ENCODE results near the gene FBN1. TPM values are rescaled to one million over a fixed set of nuclear protein-coding genes. Genes with fewer than 3 reads are reported as not detected.

Gene FBN1
- total RNA-seq, 1 donor from 2014 or later, result 0.80 TPM

- H3K4me1 Mint-ChIP-seq (ENCODE audit: low read depth), result no peaks in the 10 kb centered on the region
- intact Hi-C loops (cut with micrococcal nuclease), result no loop called here
- H3K27me3 Mint-ChIP-seq (ENCODE audit: low read depth), result peaks cover 3% of the 10 kb centered on the region
- no peak for DNase-seq (ENCODE audit: low spot score)
- H3K9me3 Mint-ChIP-seq, result no peaks in the 10 kb centered on the region
- H3K36me3 Mint-ChIP-seq (ENCODE audit: low read depth), result no peaks in the 10 kb centered on the region
- H3K27ac Mint-ChIP-seq, result no peak overlapping the region
- no peak overlapping the region for H3K4me3 Mint-ChIP-seq (ENCODE audit: low read depth)
Measured at GRCh38 chr15:48581219-48581618, 64.3 kb downstream of the FBN1 start.

- Mint-ChIP-seq H3K36me3 (ENCODE audit: low read depth) (no peaks in the 10 kb centered on the region), H3K4me1 (ENCODE audit: low read depth) (no peaks in the 10 kb centered on the region), H3K27me3 (ENCODE audit: low read depth) (peaks cover 3% of the 10 kb centered on the region), H3K27ac (no peak overlapping the region), H3K9me3 (no peaks in the 10 kb centered on the region), H3K4me3 (ENCODE audit: low read depth) (no peak overlapping the region)
- intact Hi-C loops (cut with micrococcal nuclease), result no loop called here
- DNase-seq (ENCODE audit: low spot score), result no peak
Measured at GRCh38 chr15:48580736-48581135, 64.8 kb downstream of the FBN1 start.

- no peak for DNase-seq (ENCODE audit: low spot score)
- Mint-ChIP-seq H3K9me3 (no peaks in the 10 kb centered on the region), H3K27me3 (ENCODE audit: low read depth) (peaks cover 3% of the 10 kb centered on the region), H3K4me1 (ENCODE audit: low read depth) (no peaks in the 10 kb centered on the region), H3K36me3 (ENCODE audit: low read depth) (no peaks in the 10 kb centered on the region), H3K27ac (no peak overlapping the region), H3K4me3 (ENCODE audit: low read depth) (no peak overlapping the region)
- intact Hi-C loops (cut with micrococcal nuclease), result no loop called here
Measured at GRCh38 chr15:48579945-48580671, 65.4 kb downstream of the FBN1 start.

- Mint-ChIP-seq H3K9me3 (no peaks in the 10 kb centered on the region), H3K27ac (no peak overlapping the region), H3K27me3 (ENCODE audit: low read depth) (peaks cover 3% of the 10 kb centered on the region), H3K36me3 (ENCODE audit: low read depth) (no peaks in the 10 kb centered on the region), H3K4me3 (ENCODE audit: low read depth) (no peak overlapping the region), H3K4me1 (ENCODE audit: low read depth) (no peaks in the 10 kb centered on the region)
- no peak for DNase-seq (ENCODE audit: low spot score)
- intact Hi-C loops (cut with micrococcal nuclease), result no loop called here
Measured at GRCh38 chr15:48578965-48579364, 66.5 kb downstream of the FBN1 start.

- intact Hi-C loops (cut with micrococcal nuclease), result no loop called here
- Mint-ChIP-seq H3K36me3 (ENCODE audit: low read depth) (no peaks in the 10 kb centered on the region), H3K9me3 (no peaks in the 10 kb centered on the region), H3K27me3 (ENCODE audit: low read depth) (peaks cover 7% of the 10 kb centered on the region), H3K4me1 (ENCODE audit: low read depth) (no peaks in the 10 kb centered on the region), H3K4me3 (ENCODE audit: low read depth) (no peak overlapping the region), H3K27ac (no peak overlapping the region)
- DNase-seq (ENCODE audit: low spot score), result no peak
Measured at GRCh38 chr15:48577469-48577868, 68.0 kb downstream of the FBN1 start.

GRCh38 chr15:48574187-48574586, 71.3 kb downstream of the FBN1 start:
- no peaks in the 10 kb centered on the region for H3K4me1 Mint-ChIP-seq (ENCODE audit: low read depth)
- no peak overlapping the region for H3K4me3 Mint-ChIP-seq (ENCODE audit: low read depth)
- no peak overlapping the region for H3K27ac Mint-ChIP-seq
- intact Hi-C loops (cut with micrococcal nuclease), result no loop called here
- no peaks in the 10 kb centered on the region for H3K9me3 Mint-ChIP-seq
- H3K36me3 Mint-ChIP-seq (ENCODE audit: low read depth), result no peaks in the 10 kb centered on the region
- no peak for DNase-seq (ENCODE audit: low spot score)
- peaks cover 5% of the 10 kb centered on the region for H3K27me3 Mint-ChIP-seq (ENCODE audit: low read depth)

- Mint-ChIP-seq H3K36me3 (ENCODE audit: low read depth) (no peaks in the 10 kb centered on the region), H3K27me3 (ENCODE audit: low read depth) (peaks cover 9% of the 10 kb centered on the region), H3K9me3 (no peaks in the 10 kb centered on the region), H3K4me3 (ENCODE audit: low read depth) (no peak overlapping the region), H3K27ac (no peak overlapping the region), H3K4me1 (ENCODE audit: low read depth) (no peaks in the 10 kb centered on the region)
- DNase-seq (ENCODE audit: low spot score), result no peak
- intact Hi-C loops (cut with micrococcal nuclease), result no loop called here
Measured at GRCh38 chr15:48573780-48574179, 71.7 kb downstream of the FBN1 start.

- intact Hi-C loops (cut with micrococcal nuclease), result no loop called here
- H3K4me1 Mint-ChIP-seq (ENCODE audit: low read depth), result no peaks in the 10 kb centered on the region
- no peaks in the 10 kb centered on the region for H3K36me3 Mint-ChIP-seq (ENCODE audit: low read depth)
- no peak overlapping the region for H3K27ac Mint-ChIP-seq
- no peak for DNase-seq (ENCODE audit: low spot score)
- H3K4me3 Mint-ChIP-seq (ENCODE audit: low read depth), result no peak overlapping the region
- H3K9me3 Mint-ChIP-seq, result no peaks in the 10 kb centered on the region
- peaks cover 10% of the 10 kb centered on the region for H3K27me3 Mint-ChIP-seq (ENCODE audit: low read depth)
Measured at GRCh38 chr15:48572823-48573222, 72.7 kb downstream of the FBN1 start.

GRCh38 chr15:48571510-48571909, 74.0 kb downstream of the FBN1 start:
- Mint-ChIP-seq H3K27me3 (ENCODE audit: low read depth) (peaks cover 12% of the 10 kb centered on the region), H3K4me1 (ENCODE audit: low read depth) (no peaks in the 10 kb centered on the region)

GRCh38 chr15:48570822-48571221, 74.7 kb downstream of the FBN1 start:
- intact Hi-C loops (cut with micrococcal nuclease), result no loop called here
- DNase-seq (ENCODE audit: low spot score), result no peak
- Mint-ChIP-seq H3K36me3 (ENCODE audit: low read depth) (no peaks in the 10 kb centered on the region), H3K4me3 (ENCODE audit: low read depth) (no peak overlapping the region), H3K9me3 (no peaks in the 10 kb centered on the region), H3K4me1 (ENCODE audit: low read depth) (no peaks in the 10 kb centered on the region), H3K27me3 (ENCODE audit: low read depth) (peaks cover 12% of the 10 kb centered on the region), H3K27ac (no peak overlapping the region)

More at GRCh38 chr15:48571510-48571909, 74.0 kb downstream of the FBN1 start:
- DNase-seq (ENCODE audit: low spot score), result no peak
- Mint-ChIP-seq H3K27ac (no peak overlapping the region), H3K36me3 (ENCODE audit: low read depth) (no peaks in the 10 kb centered on the region), H3K9me3 (no peaks in the 10 kb centered on the region), H3K4me3 (ENCODE audit: low read depth) (no peak overlapping the region)
- intact Hi-C loops (cut with micrococcal nuclease), result no loop called here

GRCh38 chr15:48569591-48570302, 75.8 kb downstream of the FBN1 start:
- Mint-ChIP-seq H3K4me3 (ENCODE audit: low read depth) (no peak overlapping the region), H3K9me3 (no peaks in the 10 kb centered on the region), H3K27me3 (ENCODE audit: low read depth) (peaks cover 12% of the 10 kb centered on the region), H3K36me3 (ENCODE audit: low read depth) (no peaks in the 10 kb centered on the region), H3K4me1 (ENCODE audit: low read depth) (no peaks in the 10 kb centered on the region), H3K27ac (no peak overlapping the region)
- DNase-seq (ENCODE audit: low spot score), result no peak
- intact Hi-C loops (cut with micrococcal nuclease), result no loop called here

- Mint-ChIP-seq H3K27ac (no peak overlapping the region), H3K9me3 (no peaks in the 10 kb centered on the region), H3K4me3 (ENCODE audit: low read depth) (no peak overlapping the region), H3K36me3 (ENCODE audit: low read depth) (no peaks in the 10 kb centered on the region), H3K4me1 (ENCODE audit: low read depth) (no peaks in the 10 kb centered on the region), H3K27me3 (ENCODE audit: low read depth) (peaks cover 14% of the 10 kb centered on the region)
- no peak for DNase-seq (ENCODE audit: low spot score)
- intact Hi-C loops (cut with micrococcal nuclease), result no loop called here
Measured at GRCh38 chr15:48566668-48567067, 78.8 kb downstream of the FBN1 start.
